Lower leg skin (tissue), 3 donors: ENCODE measurements around the gene IRF6.

Source experiments
- POLR2A ChIP-seq, 2 donors: fragments of 450-650 bp; IDR thresholded peaks; one replicate each; pipeline ENCODE4 v1.6.1; 2016 to 2017; ENCODE audit warnings: antibody characterized with exemption in 2 of 2, mild to moderate bottlenecking in 1 of 2, moderate library complexity in 1 of 2
- TF ChIP-seq, protein P1 (sequence below), 3 donors: fragments of 450-650 bp; IDR thresholded peaks; one replicate each; pipeline ENCODE4 v1.5.1; 2016; ENCODE audit warnings: antibody characterized with exemption in 3 of 3, mild to moderate bottlenecking in 3 of 3, moderate library complexity in 2 of 3

DNA sequence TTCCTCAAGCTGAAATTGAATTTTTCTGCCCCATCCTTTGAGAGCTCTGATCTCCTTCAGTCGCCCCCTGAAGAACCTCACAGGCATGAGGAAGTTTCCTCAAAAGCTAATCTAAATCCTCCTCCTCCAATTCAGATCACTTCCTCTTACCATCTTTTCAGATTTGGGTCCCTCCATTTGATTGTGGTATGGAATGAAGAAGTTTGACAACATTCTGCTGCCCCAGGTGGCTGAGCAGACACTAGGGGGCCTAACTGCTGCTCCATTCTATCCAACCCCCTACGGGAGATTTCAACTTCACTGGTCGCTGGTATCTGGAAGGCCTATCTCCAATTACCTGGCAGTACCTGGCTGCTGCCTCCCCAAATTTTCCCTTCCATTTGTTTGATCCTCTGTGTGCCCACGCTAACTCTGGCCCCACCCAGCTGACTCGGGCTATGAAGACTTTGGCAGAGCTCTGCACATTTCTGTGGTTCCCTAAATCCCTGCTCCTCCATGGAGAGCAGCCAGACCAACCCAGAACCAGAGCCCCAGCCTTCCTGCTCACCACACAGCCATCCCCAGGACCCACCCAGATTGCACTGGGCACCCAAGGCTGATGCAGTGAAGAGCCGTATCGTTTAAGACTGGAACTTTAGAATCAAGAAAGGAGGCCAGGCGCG is 7.8 kb downstream of the IRF6 start:
- TF ChIP-seq, protein P1, sequence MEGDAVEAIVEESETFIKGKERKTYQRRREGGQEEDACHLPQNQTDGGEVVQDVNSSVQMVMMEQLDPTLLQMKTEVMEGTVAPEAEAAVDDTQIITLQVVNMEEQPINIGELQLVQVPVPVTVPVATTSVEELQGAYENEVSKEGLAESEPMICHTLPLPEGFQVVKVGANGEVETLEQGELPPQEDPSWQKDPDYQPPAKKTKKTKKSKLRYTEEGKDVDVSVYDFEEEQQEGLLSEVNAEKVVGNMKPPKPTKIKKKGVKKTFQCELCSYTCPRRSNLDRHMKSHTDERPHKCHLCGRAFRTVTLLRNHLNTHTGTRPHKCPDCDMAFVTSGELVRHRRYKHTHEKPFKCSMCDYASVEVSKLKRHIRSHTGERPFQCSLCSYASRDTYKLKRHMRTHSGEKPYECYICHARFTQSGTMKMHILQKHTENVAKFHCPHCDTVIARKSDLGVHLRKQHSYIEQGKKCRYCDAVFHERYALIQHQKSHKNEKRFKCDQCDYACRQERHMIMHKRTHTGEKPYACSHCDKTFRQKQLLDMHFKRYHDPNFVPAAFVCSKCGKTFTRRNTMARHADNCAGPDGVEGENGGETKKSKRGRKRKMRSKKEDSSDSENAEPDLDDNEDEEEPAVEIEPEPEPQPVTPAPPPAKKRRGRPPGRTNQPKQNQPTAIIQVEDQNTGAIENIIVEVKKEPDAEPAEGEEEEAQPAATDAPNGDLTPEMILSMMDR (IDR thresholded peaks at IDR 0.05), result no peak
- TF ChIP-seq POLR2A (IDR thresholded peaks at IDR 0.05), result no peak
